Nucleus accumbens (tissue), 56 donors: ENCODE data around the gene MAPRE3.
A peak's percentile ranks its signal among the peaks of the same experiment; 100 is the strongest.
"Not testable (repeated sequence)": the region's sequence is repeated elsewhere in the genome, so short reads cannot be mapped to it uniquely, and the experiment has no call there.

ENCODE experiments used
- DNase-seq, 56 donors: peaks; one replicate each; lab custom pipeline; 2025; lab: John Stamatoyannopoulos, UW

Gene MAPRE3

GRCh38 chr2:27054721-27055120 is 84.3 kb downstream of the MAPRE3 start:
- DNase-seq: no peak

GRCh38 chr2:27057184-27057583 is 86.7 kb downstream of the MAPRE3 start:
- DNase-seq: no peak

GRCh38 chr2:27058210-27058609 is 87.8 kb downstream of the MAPRE3 start:
- DNase-seq: no peak

GRCh38 chr2:27059141-27059820 is 88.8 kb downstream of the MAPRE3 start:
- no peak for DNase-seq

- DNase-seq: no peak
Observed at GRCh38 chr2:27060323-27060722, 89.9 kb downstream of the MAPRE3 start.

- no peak for DNase-seq
Observed at GRCh38 chr2:27065128-27065527, 94.7 kb downstream of the MAPRE3 start.

GRCh38 chr2:27067385-27067784 is 96.9 kb downstream of the MAPRE3 start:
- no peak for DNase-seq

- DNase-seq: no peak
Observed at GRCh38 chr2:27069436-27069835, 99.0 kb downstream of the MAPRE3 start.

GRCh38 chr2:27069961-27070618 is 99.7 kb downstream of the MAPRE3 start:
- no peak for DNase-seq

- DNase-seq: no peak
Observed at GRCh38 chr2:27070653-27071276, 100.3 kb downstream of the MAPRE3 start.

GRCh38 chr2:27071277-27071989 is 101.0 kb downstream of the MAPRE3 start, which contains the start of gene OST4:
TSS of gene OST4 (minus strand) at chr2:27071654.
- DNase-seq: peak; percentile 57 to 97 (median 91)

GRCh38 chr2:27071990-27072830 is 101.8 kb downstream of the MAPRE3 start:
- peak in 33 of 56 donors; percentile 16 to 74 (median 43) for DNase-seq

GRCh38 chr2:27072920-27073319 is 102.5 kb downstream of the MAPRE3 start:
- no peak for DNase-seq

GRCh38 chr2:27073782-27074181 is 103.3 kb downstream of the MAPRE3 start:
- no peak for DNase-seq

- DNase-seq: peak in 2 of 56 donors; percentile 25 to 27
Observed at GRCh38 chr2:27074738-27075565, 104.5 kb downstream of the MAPRE3 start.

- not testable (repeated sequence) for DNase-seq
Observed at GRCh38 chr2:27075566-27075871, 105.1 kb downstream of the MAPRE3 start.

GRCh38 chr2:27076323-27076722 is 105.9 kb downstream of the MAPRE3 start:
- no peak for DNase-seq
